DMS114 treated with DMSO at 0.1 percent for 48 hours (cell line): ENCODE results near the gene NEURL1.

Source experiments
- DNase-seq: peaks from one replicate; lab custom pipeline; 2025; ENCODE audit not compliant: unreplicated experiment; lab: John Stamatoyannopoulos, UW

Gene NEURL1

GRCh38 chr10:103559776-103560175 lies 66.3 kb downstream of the NEURL1 start:
- DNase-seq = no peak

- DNase-seq = no peak
Observed at GRCh38 chr10:103560886-103561285, 67.4 kb downstream of the NEURL1 start.

GRCh38 chr10:103562383-103562782 lies 68.9 kb downstream of the NEURL1 start:
- no peak for DNase-seq

GRCh38 chr10:103563231-103564115 lies 70.0 kb downstream of the NEURL1 start:
- no peak for DNase-seq

- no peak for DNase-seq
Observed at GRCh38 chr10:103564116-103564501, 70.6 kb downstream of the NEURL1 start.

- DNase-seq = no peak
Observed at GRCh38 chr10:103564776-103565520, 71.4 kb downstream of the NEURL1 start.

- no peak for DNase-seq
Observed at GRCh38 chr10:103566536-103566935, 73.0 kb downstream of the NEURL1 start.

- no peak for DNase-seq
Observed at GRCh38 chr10:103568505-103568904, 75.0 kb downstream of the NEURL1 start.

GRCh38 chr10:103569896-103570295 lies 76.4 kb downstream of the NEURL1 start:
- DNase-seq = no peak

GRCh38 chr10:103570844-103571655 lies 77.5 kb downstream of the NEURL1 start:
- no peak for DNase-seq

GRCh38 chr10:103571656-103571975 lies 78.1 kb downstream of the NEURL1 start:
- no peak for DNase-seq

GRCh38 chr10:103572347-103573204 lies 79.1 kb downstream of the NEURL1 start:
- DNase-seq = no peak

- no peak for DNase-seq
Observed at GRCh38 chr10:103573205-103573487, 79.6 kb downstream of the NEURL1 start.

- DNase-seq = no peak
Observed at GRCh38 chr10:103574097-103575061, 80.9 kb downstream of the NEURL1 start.

- DNase-seq = no peak
Observed at GRCh38 chr10:103575416-103576075, 82.0 kb downstream of the NEURL1 start.

- no peak for DNase-seq
Observed at GRCh38 chr10:103576076-103576471, 82.6 kb downstream of the NEURL1 start.

GRCh38 chr10:103576862-103577261 lies 83.4 kb downstream of the NEURL1 start:
- no peak for DNase-seq

GRCh38 chr10:103578782-103579382 lies 85.4 kb downstream of the NEURL1 start:
- DNase-seq = no peak

- DNase-seq = no peak
Observed at GRCh38 chr10:103580011-103580410, 86.5 kb downstream of the NEURL1 start.
